Ovary (tissue), 9 donors: Measurements from ENCODE around the gene GPR119. TPM values are rescaled to one million over a fixed set of nuclear protein-coding genes. Genes with fewer than 3 reads are reported as not detected.
"Not testable (repeated sequence)": the region's sequence is repeated elsewhere in the genome, so short reads cannot be mapped to it uniquely, and the experiment has no call there.

Source experiments
- DNase-seq, 5 donors: peaks; one replicate each; pipeline ENCODE4 v3.0.0-alpha.2; 2019 to 2020
- H3K27ac ChIP-seq, 2 donors: fragments of 200-600 bp; one replicate each; pipeline versions ENCODE4 v1.5.1 to v1.8.0; 2019 to 2022
- H3K27me3 ChIP-seq: fragments of 200-600 bp; one replicate; pipeline ENCODE4 v1.8.0; 2022
- H3K36me3 ChIP-seq: fragments of 200-600 bp; sonication (generic); one replicate; pipeline ENCODE4 v1.5.1; 2019
- H3K4me1 ChIP-seq: one replicate; pipeline ENCODE4 v1.8.1; 2013; ENCODE audit warnings: mild to moderate bottlenecking, moderate library complexity; ENCODE audit not compliant: insufficient read depth
- H3K4me3 ChIP-seq: fragments of 200-600 bp; sonication (generic); one replicate; pipeline ENCODE4 v1.5.1; 2017
- H3K9me3 ChIP-seq, 2 donors: fragments of 200-600 bp in 1 of 2; sonication (generic) in 1 of 2; one replicate each; pipeline versions ENCODE4 v1.5.1 to v1.8.1; 2013 to 2019; ENCODE audit warnings: mild to moderate bottlenecking in 1 of 2, moderate library complexity in 1 of 2
- EP300 ChIP-seq: sonication (generic); formaldehyde crosslinking; IDR thresholded peaks from one replicate; pipeline ENCODE4 v1.6.1; 2017; ENCODE audit warnings: antibody characterized with exemption
- POLR2A ChIP-seq: fragments of 450-650 bp; IDR thresholded peaks from one replicate; pipeline ENCODE4 v1.6.1; 2017; ENCODE audit warnings: antibody characterized with exemption, mild to moderate bottlenecking, moderate library complexity
- WGBS, 3 donors: extraction: QIAGEN DNeasy Blood & Tissue Kit in 1 of 3; methylation state at CpG; one replicate each; pipeline versions ENCODE4 v1.1.5 to v1.1.7; 2013 to 2017; 5-methylcytosine and 5-hydroxymethylcytosine counted together
- intact Hi-C, 4 donors: fragments of 100-400 bp; cut with DNase I; formaldehyde crosslinking; loops; one replicate each; pipeline versions ENCODE4 v1.11.0 to v1.15.1; 2022 to 2023
- polyA plus RNA-seq, 2 donors: library from polyadenylated mRNA; stranded (reverse); fragments of 200-250 nt in 1 of 2; fragments of 350-450 nt in 1 of 2; fragmentation: Illumina TruSeq in 1 of 2; extraction: RNeasy Lipid Tissue Mini Kit (QIAGEN cat#74804) in 1 of 2; gene quantifications; one replicate each; pipeline ENCODE4 v1.2.3, GENCODE V29; 2013 to 2014
- total RNA-seq, 7 donors: library from RNA; depleted of rRNA in 2 of 7; stranded (reverse); fragments of >200 nt in 2 of 7; fragmentation: NEBNext Ultra II Directional in 3 of 7; extraction: Animal tissue kit (Norgen Biotek cat#: 25700) in 3 of 7; gene quantifications; one replicate each; pipeline versions ENCODE4 v1.1.0 to v1.2.4, GENCODE V29; 2016 to 2023
- TF ChIP-seq, protein P1 (sequence below), 3 donors: fragments of 450-650 bp in 2 of 3; fragments of 200-600 bp in 1 of 3; IDR thresholded peaks; one replicate each; pipeline versions ENCODE4 v1.5.1 to v1.8.0; 2016 to 2022; ENCODE audit warnings: antibody characterized with exemption in 3 of 3, mild to moderate bottlenecking in 1 of 3
- donor health status: DM: no; HTN: no; CAD: no; lungs with moderate emphysema.
- donor health status: DM: no; HTN: no; CAD: no.
- donor health status: Bipolar disorder and iron deficiency.
- donor health status: DM: yes; HTN: yes; CAD: no.
- donor health status: DM: no; HTN: no; CAD: no.
- donor health status: DM: yes; HTN: yes; CAD: no.

The GPR119 gene
- total and polyA plus RNA-seq, 9 donors, result not detected

DNA sequence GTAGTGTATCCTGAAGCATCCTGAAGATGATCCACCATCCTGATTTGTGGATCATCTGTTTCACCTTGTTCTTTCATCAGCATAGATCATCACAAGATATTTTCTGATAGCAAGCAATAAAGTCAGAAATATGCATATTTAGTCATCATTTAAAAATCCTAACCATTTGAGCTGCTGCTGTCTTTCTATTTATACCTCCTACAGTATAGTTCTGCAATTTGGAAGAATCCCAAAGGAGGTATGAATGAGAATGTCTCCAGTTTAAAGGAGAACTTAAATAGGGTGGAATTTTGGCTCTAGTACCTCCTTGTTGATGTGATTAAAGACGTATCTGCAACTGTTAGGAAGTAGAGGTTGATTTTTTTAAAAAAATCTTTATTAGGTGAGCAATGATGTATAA is 38.2 kb downstream of the GPR119 start:
- WGBS, 3 donors, result 6 to 23% (median 9%) methylated on average over 1 of the region's 1 CpG
- H3K4me1 ChIP-seq, result no peaks in the 10 kb centered on the region
- no peak overlapping the region for H3K4me3 ChIP-seq
- H3K36me3 ChIP-seq, result no peaks in the 10 kb centered on the region
- no peaks in the 10 kb centered on the region for H3K27me3 ChIP-seq
- DNase-seq, result no peak
- TF ChIP-seq POLR2A (no peak), EP300 (no peak)
- TF ChIP-seq, protein P1, sequence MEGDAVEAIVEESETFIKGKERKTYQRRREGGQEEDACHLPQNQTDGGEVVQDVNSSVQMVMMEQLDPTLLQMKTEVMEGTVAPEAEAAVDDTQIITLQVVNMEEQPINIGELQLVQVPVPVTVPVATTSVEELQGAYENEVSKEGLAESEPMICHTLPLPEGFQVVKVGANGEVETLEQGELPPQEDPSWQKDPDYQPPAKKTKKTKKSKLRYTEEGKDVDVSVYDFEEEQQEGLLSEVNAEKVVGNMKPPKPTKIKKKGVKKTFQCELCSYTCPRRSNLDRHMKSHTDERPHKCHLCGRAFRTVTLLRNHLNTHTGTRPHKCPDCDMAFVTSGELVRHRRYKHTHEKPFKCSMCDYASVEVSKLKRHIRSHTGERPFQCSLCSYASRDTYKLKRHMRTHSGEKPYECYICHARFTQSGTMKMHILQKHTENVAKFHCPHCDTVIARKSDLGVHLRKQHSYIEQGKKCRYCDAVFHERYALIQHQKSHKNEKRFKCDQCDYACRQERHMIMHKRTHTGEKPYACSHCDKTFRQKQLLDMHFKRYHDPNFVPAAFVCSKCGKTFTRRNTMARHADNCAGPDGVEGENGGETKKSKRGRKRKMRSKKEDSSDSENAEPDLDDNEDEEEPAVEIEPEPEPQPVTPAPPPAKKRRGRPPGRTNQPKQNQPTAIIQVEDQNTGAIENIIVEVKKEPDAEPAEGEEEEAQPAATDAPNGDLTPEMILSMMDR (IDR thresholded peaks at IDR 0.05), result no peak
- intact Hi-C loops, result no loop called here
- no peaks in the 10 kb centered on the region for H3K9me3 ChIP-seq
- no peak overlapping the region for H3K27ac ChIP-seq

DNA sequence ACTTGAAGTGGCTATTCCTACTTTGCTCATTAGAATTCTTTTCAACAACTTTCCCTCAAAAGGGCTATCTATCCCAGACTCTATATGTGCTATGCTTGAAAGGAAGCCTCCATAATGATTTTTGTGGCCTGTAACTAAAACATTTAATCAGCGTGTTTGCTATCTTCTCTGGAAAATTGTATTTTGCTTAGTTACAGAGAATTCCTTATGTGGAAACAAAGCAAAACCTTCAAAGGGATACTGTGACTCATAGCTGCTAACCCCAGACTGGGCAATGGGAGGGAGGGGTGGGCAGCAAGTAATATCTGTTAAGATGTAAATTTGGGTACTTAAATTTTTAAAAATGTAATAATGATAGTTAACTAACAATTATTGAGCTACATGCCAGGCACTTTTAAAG is 42.1 kb downstream of the GPR119 start:
- Histone ChIP-seq H3K36me3 (no peaks in the 10 kb centered on the region), H3K27me3 (no peaks in the 10 kb centered on the region), H3K4me3 (no peak overlapping the region), H3K27ac (no peak overlapping the region), H3K4me1 (no peaks in the 10 kb centered on the region), H3K9me3 (no peaks in the 10 kb centered on the region)
- 28 to 50% (median 29%) methylated on average over 1 of the region's 1 CpG for WGBS, 3 donors
- no peak for DNase-seq
- intact Hi-C loops, result no loop called here
- TF ChIP-seq POLR2A, result no peak
- TF ChIP-seq, protein P1 (IDR thresholded peaks at IDR 0.05), result no peak
- no peak for TF ChIP-seq EP300

DNA sequence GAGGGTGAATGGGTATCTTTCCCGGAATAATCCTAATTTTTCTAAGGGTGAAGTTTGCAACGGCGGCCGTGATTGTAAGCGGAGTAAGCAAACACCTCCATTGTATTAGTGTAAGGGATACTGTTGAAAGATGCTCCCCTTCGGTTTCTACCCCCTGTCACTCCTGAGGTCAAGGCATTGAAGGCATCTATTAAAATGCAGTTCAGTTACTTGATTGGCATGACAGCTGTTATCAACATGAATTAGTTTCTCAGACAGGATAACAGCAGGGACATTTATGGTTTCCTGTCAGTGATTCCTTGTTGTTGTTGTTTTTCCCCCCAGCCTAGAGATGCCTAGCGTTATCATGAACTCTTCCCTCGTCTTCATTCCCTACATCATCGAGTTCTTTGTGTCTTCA is 45.2 kb downstream of the GPR119 start:
- H3K27ac ChIP-seq, result no peak overlapping the region
- TF ChIP-seq, protein P1 (IDR thresholded peaks at IDR 0.05), result no peak
- TF ChIP-seq EP300 (no peak), POLR2A (no peak)
- intact Hi-C loops, result no loop called here
- H3K27me3 ChIP-seq, result no peaks in the 10 kb centered on the region
- 32 to 38% (median 34%) methylated on average over 9 of the region's 9 CpGs for WGBS, 3 donors
- H3K9me3 ChIP-seq, result no peaks in the 10 kb centered on the region
- H3K36me3 ChIP-seq, result no peaks in the 10 kb centered on the region
- no peak for DNase-seq
- H3K4me1 ChIP-seq, result no peaks in the 10 kb centered on the region
- H3K4me3 ChIP-seq, result peak overlapping the region; percentile 53

DNA sequence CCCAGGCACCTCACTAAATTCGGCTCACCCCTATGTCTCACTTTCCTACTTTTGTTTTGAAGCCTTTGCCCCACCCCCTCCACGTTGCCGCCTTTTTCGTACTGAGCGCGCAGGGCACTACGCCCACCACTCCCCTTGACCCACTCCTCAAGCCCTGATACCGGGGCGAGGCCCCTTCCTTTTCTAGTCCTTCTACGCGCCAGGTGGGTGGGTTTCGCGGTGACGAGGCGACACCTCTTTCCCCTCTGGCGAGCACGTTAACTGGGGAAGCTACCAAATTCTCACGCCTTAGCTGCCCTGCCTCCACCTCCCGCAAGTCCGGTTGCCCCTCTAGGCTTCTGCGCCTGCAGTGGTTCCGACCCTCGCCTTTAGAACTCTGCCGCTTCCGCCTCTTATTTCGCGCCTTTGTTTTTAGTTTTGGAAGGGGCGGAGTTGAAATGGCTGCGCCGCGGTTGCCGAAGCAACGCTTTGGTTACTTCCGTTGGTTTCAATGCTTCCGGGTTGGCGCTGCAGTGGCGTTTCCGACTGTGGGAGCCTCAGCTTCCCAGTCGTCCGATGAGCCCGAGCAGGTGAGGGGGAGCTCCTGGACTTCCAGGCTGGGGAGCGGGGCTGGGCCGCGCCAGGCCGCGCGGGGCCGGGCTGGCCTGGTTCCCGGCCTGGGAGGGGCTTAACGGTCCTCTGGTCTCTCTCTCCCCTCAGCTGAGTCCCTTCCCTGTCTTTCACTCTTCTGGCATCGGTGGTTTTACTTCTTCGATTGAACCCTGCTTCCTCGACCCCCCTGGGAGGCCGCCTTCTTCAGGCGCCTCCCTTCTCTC is 45.9 kb downstream of the GPR119 start, which contains the start of gene SLC25A14:
SLC25A14 (plus strand) TSS at position 512 of the 815 bp plus-strand sequence. CDS start 360 bp downstream, outside the sequence.
- Histone ChIP-seq H3K27ac (no peak within 1 kb of the TSS), H3K4me3 (peak within 1 kb of the TSS; percentile 53), H3K36me3 (no peaks in the 10 kb centered on the region), H3K4me1 (no peaks in the 10 kb centered on the region), H3K27me3 (no peaks in the 10 kb centered on the region), H3K9me3 (no peaks in the 10 kb centered on the region)
- no peak for TF ChIP-seq EP300
- TF ChIP-seq POLR2A, result no peak
- intact Hi-C loops, result no loop called here
- WGBS, 3 donors, result 31 to 43% (median 39%) methylated on average over 55 of the region's 55 CpGs
- peak; percentile 71 to 84 (median 77) for DNase-seq

DNA sequence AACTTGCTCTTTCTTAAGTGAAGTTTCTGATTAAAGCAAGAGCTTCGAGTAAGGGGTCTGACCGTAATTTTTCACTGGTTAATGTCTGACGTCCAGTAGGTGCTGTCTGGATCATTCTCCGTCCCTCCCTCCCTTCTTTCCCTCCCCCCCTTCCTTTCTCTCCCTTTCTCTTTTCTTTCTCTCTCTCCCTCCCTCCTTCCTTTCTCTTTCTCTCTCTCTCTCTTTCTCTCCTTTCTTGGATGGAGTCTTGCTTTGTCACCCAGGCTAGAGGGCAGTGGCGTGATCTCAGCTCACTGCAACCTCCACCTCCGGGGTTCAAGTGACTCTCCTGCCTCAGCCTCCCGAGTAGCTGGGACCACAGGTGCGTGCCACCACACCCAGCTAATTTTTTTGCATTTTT is 46.6 kb downstream of the GPR119 start:
- WGBS, 3 donors, result 58 to 65% (median 64%) methylated on average over 8 of the region's 8 CpGs
- intact Hi-C loops, DNase-seq, H3K27ac ChIP-seq, H3K9me3 ChIP-seq, H3K36me3 ChIP-seq, H3K27me3 ChIP-seq, H3K4me1 ChIP-seq: not testable (repeated sequence)
- peak overlapping the region; percentile 53 for H3K4me3 ChIP-seq
